ENCODE measurements around the gene GINS2.

GRCh38 chr16:85628645-85629044, 60.1 kb downstream of the GINS2 start:
- TF ChIP-seq CTCF (conservative IDR thresholded peaks at IDR 0.05; ENCODE audit: low read length) = peak; percentile 21; the same call in 1 of the 2 replicates
- no peak for TF ChIP-seq EZH2phosphoT487 (IDR thresholded peaks at IDR 0.05; ENCODE audit: borderline replicate concordance)
